Measurements from ENCODE around the gene NHERF1.

NHERF1 gene

GRCh38 chr17:74815067-74815466 is 66.6 kb downstream of the NHERF1 start:
- no peak for DNase-seq

GRCh38 chr17:74815550-74816370 is 67.3 kb downstream of the NHERF1 start:
- no peak for DNase-seq

GRCh38 chr17:74816905-74817620 is 68.6 kb downstream of the NHERF1 start:
- DNase-seq: no peak

GRCh38 chr17:74818291-74818938 is 70.0 kb downstream of the NHERF1 start:
- DNase-seq: no peak
